Measurements from ENCODE around the gene RPS6KL1. TPM values are rescaled to one million over a fixed set of nuclear protein-coding genes. Genes with fewer than 3 reads are reported as not detected.
A peak's percentile ranks its signal among the peaks of the same experiment; 100 is the strongest.

The RPS6KL1 gene
- total and polyA plus RNA-seq, 9 donors, result 6.1 to 11.2 (median 7.6) TPM

GRCh38 chr14:74906925-74907521 is 16.0 kb downstream of the RPS6KL1 start:
- no peaks in the 10 kb centered on the region for H3K9me3 ChIP-seq (replicated peaks; ENCODE audit: control insufficient read depth, low read depth, low read length)
- peaks cover 44% of the 10 kb centered on the region for H3K4me1 ChIP-seq (ENCODE audit: control insufficient read depth, insufficient read depth, low read length)
- peaks cover 42% of the 10 kb centered on the region for H3K36me3 ChIP-seq (ENCODE audit: control insufficient read depth, insufficient read depth, low read length)
- no peak overlapping the region for H3K4me3 ChIP-seq (ENCODE audit: low read length)
- no peaks in the 10 kb centered on the region for H3K27me3 ChIP-seq (ENCODE audit: control insufficient read depth, insufficient read depth, low read length)
- DNase-seq, result no peak
- H3K27ac ChIP-seq (ENCODE audit: low read length), result no peak overlapping the region
- 60% methylated on average over 1 of the region's 12 CpGs for WGBS (ENCODE audit: insufficient coverage)

- Histone ChIP-seq H3K4me3 (ENCODE audit: low read length) (no peak overlapping the region), H3K27me3 (ENCODE audit: control insufficient read depth, insufficient read depth, low read length) (no peaks in the 10 kb centered on the region), H3K36me3 (ENCODE audit: control insufficient read depth, insufficient read depth, low read length) (peaks cover 55% of the 10 kb centered on the region), H3K9me3 (replicated peaks; ENCODE audit: control insufficient read depth, low read depth, low read length) (no peaks in the 10 kb centered on the region), H3K27ac (ENCODE audit: low read length) (no peak overlapping the region), H3K4me1 (ENCODE audit: control insufficient read depth, insufficient read depth, low read length) (peaks cover 43% of the 10 kb centered on the region)
- 46% methylated on average over 12 of the region's 14 CpGs for WGBS (ENCODE audit: insufficient coverage)
- peak; percentile 64 for DNase-seq
These were observed 17.4 kb downstream of the RPS6KL1 start for GRCh38 chr14:74905595-74906142.

GRCh38 chr14:74904635-74905503 is 18.2 kb downstream of the RPS6KL1 start:
- 80% methylated on average over 5 of the region's 6 CpGs for WGBS (ENCODE audit: insufficient coverage)
- Histone ChIP-seq H3K27me3 (ENCODE audit: control insufficient read depth, insufficient read depth, low read length) (no peaks in the 10 kb centered on the region), H3K4me1 (ENCODE audit: control insufficient read depth, insufficient read depth, low read length) (peaks cover 37% of the 10 kb centered on the region), H3K9me3 (replicated peaks; ENCODE audit: control insufficient read depth, low read depth, low read length) (no peaks in the 10 kb centered on the region), H3K36me3 (ENCODE audit: control insufficient read depth, insufficient read depth, low read length) (peaks cover 63% of the 10 kb centered on the region), H3K27ac (ENCODE audit: low read length) (no peak overlapping the region), H3K4me3 (ENCODE audit: low read length) (no peak overlapping the region)
- no peak for DNase-seq

GRCh38 chr14:74902941-74903705 is 19.9 kb downstream of the RPS6KL1 start:
- no peak for DNase-seq
- Histone ChIP-seq H3K4me1 (ENCODE audit: control insufficient read depth, insufficient read depth, low read length) (peaks cover 27% of the 10 kb centered on the region), H3K9me3 (replicated peaks; ENCODE audit: control insufficient read depth, low read depth, low read length) (no peaks in the 10 kb centered on the region), H3K4me3 (ENCODE audit: low read length) (no peak overlapping the region), H3K27ac (ENCODE audit: low read length) (no peak overlapping the region), H3K27me3 (ENCODE audit: control insufficient read depth, insufficient read depth, low read length) (no peaks in the 10 kb centered on the region), H3K36me3 (ENCODE audit: control insufficient read depth, insufficient read depth, low read length) (peaks cover 80% of the 10 kb centered on the region)
- 79% methylated on average over 6 of the region's 10 CpGs for WGBS (ENCODE audit: insufficient coverage)

- Histone ChIP-seq H3K36me3 (ENCODE audit: control insufficient read depth, insufficient read depth, low read length) (peaks cover 87% of the 10 kb centered on the region), H3K27me3 (ENCODE audit: control insufficient read depth, insufficient read depth, low read length) (no peaks in the 10 kb centered on the region), H3K9me3 (replicated peaks; ENCODE audit: control insufficient read depth, low read depth, low read length) (no peaks in the 10 kb centered on the region), H3K4me3 (ENCODE audit: low read length) (no peak overlapping the region), H3K27ac (ENCODE audit: low read length) (no peak overlapping the region), H3K4me1 (ENCODE audit: control insufficient read depth, insufficient read depth, low read length) (no peaks in the 10 kb centered on the region)
- no peak for DNase-seq
- 79% methylated on average over 4 of the region's 5 CpGs for WGBS (ENCODE audit: insufficient coverage)
These were observed 24.4 kb downstream of the RPS6KL1 start for GRCh38 chr14:74898694-74899093.

GRCh38 chr14:74898083-74898482 is 25.0 kb downstream of the RPS6KL1 start:
- Histone ChIP-seq H3K9me3 (replicated peaks; ENCODE audit: control insufficient read depth, low read depth, low read length) (no peaks in the 10 kb centered on the region), H3K36me3 (ENCODE audit: control insufficient read depth, insufficient read depth, low read length) (peaks cover 89% of the 10 kb centered on the region), H3K27ac (ENCODE audit: low read length) (no peak overlapping the region), H3K27me3 (ENCODE audit: control insufficient read depth, insufficient read depth, low read length) (no peaks in the 10 kb centered on the region), H3K4me1 (ENCODE audit: control insufficient read depth, insufficient read depth, low read length) (no peaks in the 10 kb centered on the region), H3K4me3 (ENCODE audit: low read length) (no peak overlapping the region)
- no peak for DNase-seq
- no CpG with 5 or more reads among the region's 2 CpGs for WGBS (ENCODE audit: insufficient coverage)

GRCh38 chr14:74897642-74898041 is 25.4 kb downstream of the RPS6KL1 start:
- WGBS (ENCODE audit: insufficient coverage), result 92% methylated on average over 2 of the region's 4 CpGs
- Histone ChIP-seq H3K9me3 (replicated peaks; ENCODE audit: control insufficient read depth, low read depth, low read length) (no peaks in the 10 kb centered on the region), H3K36me3 (ENCODE audit: control insufficient read depth, insufficient read depth, low read length) (peaks cover 89% of the 10 kb centered on the region), H3K27me3 (ENCODE audit: control insufficient read depth, insufficient read depth, low read length) (no peaks in the 10 kb centered on the region), H3K4me3 (ENCODE audit: low read length) (no peak overlapping the region), H3K27ac (ENCODE audit: low read length) (no peak overlapping the region), H3K4me1 (ENCODE audit: control insufficient read depth, insufficient read depth, low read length) (no peaks in the 10 kb centered on the region)
- DNase-seq, result no peak

- 86% methylated on average over 1 of the region's 3 CpGs for WGBS (ENCODE audit: insufficient coverage)
- peaks cover 87% of the 10 kb centered on the region for H3K36me3 ChIP-seq (ENCODE audit: control insufficient read depth, insufficient read depth, low read length)
- no peak overlapping the region for H3K27ac ChIP-seq (ENCODE audit: low read length)
These were observed 26.7 kb downstream of the RPS6KL1 start for GRCh38 chr14:74896400-74896799.

GRCh38 chr14:74893614-74894091 is 29.4 kb downstream of the RPS6KL1 start:
- Histone ChIP-seq H3K27me3 (ENCODE audit: control insufficient read depth, insufficient read depth, low read length) (no peaks in the 10 kb centered on the region), H3K27ac (ENCODE audit: low read length) (no peak overlapping the region), H3K4me3 (ENCODE audit: low read length) (no peak overlapping the region), H3K9me3 (replicated peaks; ENCODE audit: control insufficient read depth, low read depth, low read length) (no peaks in the 10 kb centered on the region), H3K36me3 (ENCODE audit: control insufficient read depth, insufficient read depth, low read length) (peaks cover 76% of the 10 kb centered on the region), H3K4me1 (ENCODE audit: control insufficient read depth, insufficient read depth, low read length) (no peaks in the 10 kb centered on the region)
- no CpG with 5 or more reads among the region's 4 CpGs for WGBS (ENCODE audit: insufficient coverage)
- DNase-seq, result peak; percentile 24

More at GRCh38 chr14:74896400-74896799, 26.7 kb downstream of the RPS6KL1 start:
- no peak overlapping the region for H3K4me3 ChIP-seq (ENCODE audit: low read length)
- H3K4me1 ChIP-seq (ENCODE audit: control insufficient read depth, insufficient read depth, low read length), result no peaks in the 10 kb centered on the region
- H3K27me3 ChIP-seq (ENCODE audit: control insufficient read depth, insufficient read depth, low read length), result no peaks in the 10 kb centered on the region
- no peak for DNase-seq
- H3K9me3 ChIP-seq (replicated peaks; ENCODE audit: control insufficient read depth, low read depth, low read length), result no peaks in the 10 kb centered on the region
